ENCODE results near the gene P2RY14.

The P2RY14 gene

GRCh38 chr3:151300539-151300938 lies 22.2 kb upstream of the P2RY14 start:
- no peak for DNase-seq

- no peak for DNase-seq
These were observed 20.7 kb upstream of the P2RY14 start for GRCh38 chr3:151299006-151299405.

DNA sequence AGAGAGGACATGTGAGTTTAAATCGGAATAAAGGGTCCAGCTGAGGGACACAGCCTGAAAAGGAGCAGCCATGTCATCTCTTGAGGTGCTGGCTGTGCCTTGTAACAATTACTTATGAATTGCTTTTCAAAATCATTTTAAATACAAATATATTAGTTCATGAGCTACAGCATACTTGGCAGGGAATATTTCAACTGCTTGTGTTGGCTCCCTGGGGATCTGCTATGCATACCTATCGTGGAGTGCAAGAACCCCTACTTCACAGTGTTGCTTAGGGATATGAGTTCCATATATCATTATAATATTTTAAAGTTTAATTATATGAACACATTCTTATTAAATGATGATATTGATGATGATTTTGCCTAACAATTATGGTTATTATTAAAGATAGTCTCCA lies 19.1 kb upstream of the P2RY14 start:
- no peak for DNase-seq

- no peak for DNase-seq
These were observed 17.9 kb upstream of the P2RY14 start for GRCh38 chr3:151296226-151296625.

GRCh38 chr3:151293127-151293526 lies 14.8 kb upstream of the P2RY14 start:
- no peak for DNase-seq

DNA sequence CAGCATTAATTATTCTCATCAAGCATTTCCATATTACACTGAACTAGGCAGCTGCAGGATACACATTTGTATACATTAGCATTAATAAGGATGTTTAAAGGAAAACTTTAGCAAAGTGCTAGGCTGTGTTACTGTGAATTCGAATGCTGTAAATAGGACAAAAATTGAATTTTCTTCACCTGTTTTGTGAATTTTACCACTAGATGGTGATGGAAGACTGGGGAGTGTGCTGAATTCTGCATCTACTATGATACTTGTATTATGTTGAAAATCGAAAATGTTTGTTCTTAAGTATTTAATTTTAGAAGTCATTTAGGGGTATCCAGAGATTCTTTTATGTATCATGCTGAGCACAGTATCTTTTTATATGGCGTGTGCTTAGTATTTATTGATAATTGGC lies 12.3 kb upstream of the P2RY14 start:
- no peak for DNase-seq

GRCh38 chr3:151289445-151289844 lies 11.1 kb upstream of the P2RY14 start:
- no peak for DNase-seq

DNA sequence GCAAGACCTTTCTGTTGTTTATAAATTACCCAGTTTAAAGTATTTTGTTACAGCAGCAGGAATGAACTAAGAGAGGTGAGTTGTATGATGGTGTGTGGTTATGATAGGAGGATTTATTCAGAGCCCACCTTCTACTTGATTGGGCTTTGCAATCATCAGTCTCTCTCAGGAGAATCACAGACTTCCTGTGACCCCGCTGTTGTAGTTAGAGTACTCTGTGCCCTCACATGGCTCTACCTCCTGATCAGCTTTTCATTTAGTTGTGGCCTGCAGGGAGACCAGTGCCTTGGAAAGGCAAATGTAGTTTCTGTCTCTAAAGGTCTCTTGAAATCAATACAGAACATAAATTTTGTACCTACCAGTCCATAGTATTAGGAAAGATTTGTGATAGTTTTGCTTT lies 7.6 kb upstream of the P2RY14 start:
- DNase-seq = no peak

DNA sequence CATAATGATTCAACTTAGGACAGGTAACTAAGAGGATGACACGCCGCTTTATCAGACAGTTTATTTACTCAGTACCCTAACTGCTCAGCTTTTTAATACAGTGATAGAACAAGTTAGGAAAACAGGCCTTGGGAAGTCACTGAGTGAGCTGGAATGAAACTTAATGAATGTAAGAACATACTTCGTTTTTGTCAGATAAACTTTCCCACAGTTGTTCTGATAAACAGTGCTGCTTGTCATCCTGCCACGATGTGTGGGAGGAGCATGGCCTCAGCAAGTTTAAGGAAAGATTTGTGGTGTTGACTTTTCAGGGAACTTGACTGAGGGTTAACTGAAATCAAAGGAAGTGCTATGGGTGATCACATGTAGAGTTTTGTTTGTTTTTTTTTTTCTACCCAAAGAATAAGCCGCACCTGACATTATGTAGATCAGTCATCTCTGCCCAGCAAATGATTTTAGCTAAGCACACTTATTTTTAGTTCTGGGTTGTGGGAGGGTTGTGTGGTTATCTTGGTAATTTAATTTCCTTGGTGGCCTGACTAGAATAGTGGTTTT lies 5.6 kb upstream of the P2RY14 start:
- no peak for DNase-seq

DNA sequence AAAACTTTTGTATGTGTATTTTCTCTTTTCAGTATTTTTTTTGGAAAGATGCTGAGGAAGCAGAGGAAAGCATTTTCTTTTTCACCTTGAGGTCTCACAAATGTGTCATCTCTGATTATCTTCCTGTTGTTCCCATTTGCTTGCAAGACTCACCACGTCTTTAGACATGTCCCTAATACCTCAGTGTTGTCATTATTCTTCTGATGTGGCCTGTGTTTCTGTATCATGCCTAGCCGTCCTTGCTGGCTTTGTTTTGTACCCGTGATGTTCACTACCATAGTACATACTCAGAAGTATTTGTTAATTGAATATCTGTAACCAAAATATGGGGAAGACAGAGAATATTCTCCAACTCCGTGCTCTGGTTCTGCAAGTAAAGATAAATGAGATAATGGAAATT lies 5.0 kb upstream of the P2RY14 start:
- DNase-seq = no peak

GRCh38 chr3:151282921-151283320 lies 4.6 kb upstream of the P2RY14 start:
- no peak for DNase-seq

DNA sequence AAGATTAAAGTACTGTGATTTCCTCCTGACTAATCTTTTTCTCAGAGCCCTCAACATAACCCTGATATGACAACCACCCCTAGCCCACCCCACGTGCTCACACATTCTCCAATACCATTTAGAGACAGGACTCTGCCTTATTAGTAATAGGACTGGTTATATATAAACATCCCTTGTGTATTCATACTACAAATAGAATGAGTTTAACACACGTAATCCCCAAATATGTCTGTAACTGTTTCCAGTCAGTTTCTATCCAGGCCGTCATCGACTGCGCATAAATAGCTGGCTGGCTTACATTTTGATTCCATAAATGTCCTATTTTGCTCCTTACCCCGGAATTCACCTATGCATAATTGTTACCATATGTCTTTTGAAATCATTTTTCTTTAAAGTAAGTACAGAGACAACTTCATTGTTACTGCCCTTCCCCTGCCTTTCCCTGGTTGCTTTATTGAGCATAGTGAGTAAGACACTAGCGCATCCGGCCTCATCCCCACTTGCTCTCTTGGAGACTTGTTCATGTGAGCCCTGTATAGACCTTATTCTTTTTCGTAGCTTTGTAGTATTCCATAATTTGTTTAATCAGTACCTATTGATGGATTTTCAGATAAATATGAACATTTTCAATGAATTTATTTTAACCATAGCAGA lies 3.5 kb upstream of the P2RY14 start:
- peak; percentile 50 for DNase-seq

GRCh38 chr3:151276687-151277042 lies 1.7 kb downstream of the P2RY14 start:
- DNase-seq = no peak

GRCh38 chr3:151276038-151276686 lies 2.2 kb downstream of the P2RY14 start:
- DNase-seq = no peak

GRCh38 chr3:151275091-151275490 lies 3.3 kb downstream of the P2RY14 start:
- no peak for DNase-seq

GRCh38 chr3:151269631-151270030 lies 8.7 kb downstream of the P2RY14 start:
- no peak for DNase-seq

DNA sequence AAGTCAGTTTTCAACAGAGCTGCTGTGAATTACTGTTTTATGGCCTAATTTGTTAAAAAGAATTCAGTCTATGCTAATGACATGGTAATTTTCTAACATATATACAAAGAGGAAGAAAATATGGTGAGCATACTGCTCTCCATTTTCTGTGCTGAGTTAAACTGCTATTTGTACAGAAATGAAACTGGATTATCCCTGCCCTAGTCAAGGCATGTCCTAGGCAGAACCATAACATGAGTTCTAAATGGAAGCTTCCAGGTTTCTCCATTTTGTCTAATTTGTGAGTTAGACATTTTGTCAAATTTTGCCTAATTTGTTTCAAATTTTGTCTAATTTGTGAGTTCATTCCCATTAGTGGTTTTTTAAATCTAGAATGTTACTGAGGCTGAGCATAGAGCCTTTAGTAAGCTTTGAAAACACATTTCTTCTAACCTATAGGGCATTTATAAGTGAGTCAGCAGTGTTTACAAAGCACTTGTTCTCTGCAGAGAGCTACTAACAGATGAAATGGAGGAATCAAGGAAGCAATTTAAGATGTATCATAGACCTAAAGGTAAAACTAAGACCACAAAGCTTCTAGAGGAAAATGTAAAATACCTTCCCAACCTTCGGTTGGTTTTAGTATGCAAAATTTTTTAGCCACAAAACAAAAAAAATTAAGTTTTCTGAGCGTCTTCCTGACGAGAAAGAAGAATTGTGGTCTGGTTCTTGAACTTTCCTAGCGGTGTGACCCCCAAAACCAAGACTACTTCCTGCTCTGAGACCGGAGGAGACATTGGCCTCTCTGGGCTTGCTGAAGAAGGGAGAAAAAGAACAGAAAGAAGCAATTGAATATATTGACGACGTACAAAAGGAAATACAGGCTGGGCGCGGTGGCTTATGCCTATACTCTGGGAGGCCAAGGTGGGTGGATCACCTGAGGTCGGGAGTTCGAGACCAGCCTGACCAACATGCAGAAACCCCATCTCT lies 9.8 kb downstream of the P2RY14 start:
- DNase-seq = no peak

- no peak for DNase-seq
These were observed 11.3 kb downstream of the P2RY14 start for GRCh38 chr3:151267066-151267465.

GRCh38 chr3:151265866-151266265 lies 12.5 kb downstream of the P2RY14 start:
- DNase-seq = no peak

DNA sequence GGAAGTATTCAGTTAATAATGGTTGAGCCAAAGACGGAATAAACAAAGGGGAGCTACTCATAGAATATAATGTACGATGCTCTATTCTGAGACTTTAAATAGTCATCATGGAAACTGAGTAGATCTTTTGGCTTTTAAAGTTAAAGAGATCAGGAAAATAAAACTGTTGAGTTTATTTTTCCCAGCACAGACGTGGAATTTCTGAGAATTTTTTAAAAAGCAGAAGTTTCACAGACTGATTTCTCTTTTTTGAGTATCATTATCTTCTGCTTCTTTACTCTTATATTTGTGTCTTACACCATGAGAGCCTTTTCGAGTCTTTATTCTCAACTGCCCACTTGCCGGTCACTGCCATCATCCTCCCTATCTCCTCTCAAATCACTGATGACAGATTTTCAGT lies 13.2 kb downstream of the P2RY14 start:
- DNase-seq = no peak

- no peak for DNase-seq
These were observed 13.7 kb downstream of the P2RY14 start for GRCh38 chr3:151264605-151265004.

DNA sequence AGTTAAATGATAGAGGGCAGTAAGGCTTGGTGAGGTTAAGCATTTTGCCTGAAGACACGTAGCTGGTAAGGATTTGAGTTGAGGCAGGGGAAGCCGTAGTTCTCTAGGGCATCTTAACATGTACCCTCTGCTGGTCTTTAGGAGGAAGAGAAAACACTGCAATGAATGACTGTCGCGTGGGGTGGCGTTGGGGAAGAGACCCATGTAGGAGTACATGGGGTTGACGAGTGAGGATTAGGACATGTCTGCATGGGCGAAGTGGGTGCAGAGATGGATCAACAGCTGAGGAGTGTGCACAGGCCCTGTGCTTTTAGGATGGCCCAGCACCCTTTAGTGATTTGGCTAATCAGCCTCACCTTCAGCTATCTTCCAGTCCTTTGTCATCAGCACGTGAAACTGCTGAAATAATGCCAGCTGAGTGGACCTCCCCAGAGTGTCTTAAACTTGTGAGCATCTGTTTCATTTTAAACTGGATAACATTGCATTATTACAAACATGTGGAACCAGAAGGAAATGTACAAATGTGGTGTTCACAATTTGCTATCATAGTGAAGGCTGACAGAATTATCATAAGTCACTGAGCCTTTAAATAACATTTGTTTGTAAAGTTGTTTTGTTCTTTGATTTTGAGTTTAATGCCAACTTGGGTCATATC lies 15.3 kb downstream of the P2RY14 start:
- DNase-seq = peak; percentile 32

GRCh38 chr3:151259664-151260063 lies 18.7 kb downstream of the P2RY14 start:
- DNase-seq = no peak
